Iris pigment epithelial cell (primary cell): ENCODE data around the gene NNAT.
"Not testable (repeated sequence)": the region's sequence is repeated elsewhere in the genome, so short reads cannot be mapped to it uniquely, and the experiment has no call there.

Experiments
- DNase-seq: peaks from one replicate; pipeline ENCODE4 v3.0.0-alpha.2; 2011; ENCODE audit warnings: low read depth

Gene NNAT, protein sequence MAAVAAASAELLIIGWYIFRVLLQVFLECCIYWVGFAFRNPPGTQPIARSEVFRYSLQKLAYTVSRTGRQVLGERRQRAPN

DNA sequence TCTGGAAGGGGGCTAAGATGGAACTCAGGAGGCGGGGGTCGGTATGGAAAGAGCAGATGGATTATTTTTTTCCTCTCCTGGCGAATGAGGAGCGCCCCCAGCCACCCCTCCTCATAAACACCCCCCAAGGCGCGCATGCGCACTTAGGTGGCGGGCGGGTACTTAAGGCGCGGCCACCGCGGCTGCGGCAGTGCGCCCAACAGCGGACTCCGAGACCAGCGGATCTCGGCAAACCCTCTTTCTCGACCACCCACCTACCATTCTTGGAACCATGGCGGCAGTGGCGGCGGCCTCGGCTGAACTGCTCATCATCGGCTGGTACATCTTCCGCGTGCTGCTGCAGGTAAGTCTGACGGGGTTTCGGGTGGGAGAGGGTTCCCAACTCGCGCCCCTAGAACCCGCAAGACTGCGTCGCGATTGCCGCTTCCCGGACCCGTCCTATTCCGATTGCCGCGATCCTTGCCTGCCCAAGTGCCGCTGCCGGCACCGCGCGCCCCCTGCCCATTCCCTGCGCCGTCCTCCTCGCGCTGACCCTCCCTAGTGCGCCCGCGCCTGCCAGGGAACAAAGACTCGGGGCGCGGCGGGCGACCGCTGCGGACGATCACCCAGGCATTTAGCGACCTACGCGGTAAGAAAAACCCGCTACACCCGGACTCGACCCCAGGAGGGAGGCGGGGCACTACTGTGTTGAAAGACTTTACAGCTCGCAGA is at the start of gene NNAT:
NNAT (plus strand) TSS at position 190 of the 711 bp plus-strand sequence; CDS start at position 272, 82 bp downstream.
- DNase-seq: peak; percentile 23

DNA sequence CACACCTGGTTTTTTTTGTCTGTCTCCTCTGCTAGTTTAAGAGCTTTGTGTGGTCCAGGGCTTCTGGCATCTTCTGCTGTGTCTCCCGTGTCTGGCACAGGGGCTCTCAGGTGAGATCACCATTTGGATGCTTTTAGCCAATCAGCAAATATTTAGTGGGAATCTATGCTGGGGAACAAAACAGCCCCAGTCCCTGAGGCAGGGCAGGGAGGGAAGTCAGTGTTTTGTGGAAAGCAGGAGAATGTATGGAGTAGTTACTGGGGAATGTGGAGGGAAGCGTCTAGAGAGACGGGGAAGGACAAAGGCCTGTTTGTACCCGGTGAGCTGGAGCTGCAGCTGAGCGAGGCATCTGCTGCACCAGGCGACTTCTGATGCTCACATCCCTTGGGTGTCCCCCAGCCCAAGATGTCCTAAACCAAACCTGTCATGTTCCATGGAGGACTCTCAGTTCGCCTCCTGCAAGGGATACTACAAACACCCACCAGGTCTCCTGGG is 49.3 kb upstream of the NNAT start:
- no peak for DNase-seq

DNA sequence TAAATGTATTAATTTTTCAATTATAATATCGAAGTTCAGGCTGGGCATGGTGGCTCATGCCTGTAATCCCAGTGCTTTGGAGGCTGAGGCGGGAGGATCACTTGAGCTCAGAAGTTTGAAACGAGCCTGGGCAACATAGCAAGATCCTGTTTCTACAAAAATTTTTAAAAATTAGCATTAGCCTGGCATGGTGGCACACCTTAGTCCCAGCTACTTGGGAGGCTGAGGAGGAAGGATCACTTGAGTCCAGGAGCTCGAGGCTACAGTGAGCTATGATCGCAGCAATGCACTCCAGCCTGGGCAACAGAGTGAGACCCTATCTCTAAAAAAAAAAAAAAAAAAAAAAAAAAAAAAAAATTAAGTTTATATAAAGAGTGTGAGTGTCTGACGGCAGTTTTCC is 48.6 kb upstream of the NNAT start:
- not testable (repeated sequence) for DNase-seq

DNA sequence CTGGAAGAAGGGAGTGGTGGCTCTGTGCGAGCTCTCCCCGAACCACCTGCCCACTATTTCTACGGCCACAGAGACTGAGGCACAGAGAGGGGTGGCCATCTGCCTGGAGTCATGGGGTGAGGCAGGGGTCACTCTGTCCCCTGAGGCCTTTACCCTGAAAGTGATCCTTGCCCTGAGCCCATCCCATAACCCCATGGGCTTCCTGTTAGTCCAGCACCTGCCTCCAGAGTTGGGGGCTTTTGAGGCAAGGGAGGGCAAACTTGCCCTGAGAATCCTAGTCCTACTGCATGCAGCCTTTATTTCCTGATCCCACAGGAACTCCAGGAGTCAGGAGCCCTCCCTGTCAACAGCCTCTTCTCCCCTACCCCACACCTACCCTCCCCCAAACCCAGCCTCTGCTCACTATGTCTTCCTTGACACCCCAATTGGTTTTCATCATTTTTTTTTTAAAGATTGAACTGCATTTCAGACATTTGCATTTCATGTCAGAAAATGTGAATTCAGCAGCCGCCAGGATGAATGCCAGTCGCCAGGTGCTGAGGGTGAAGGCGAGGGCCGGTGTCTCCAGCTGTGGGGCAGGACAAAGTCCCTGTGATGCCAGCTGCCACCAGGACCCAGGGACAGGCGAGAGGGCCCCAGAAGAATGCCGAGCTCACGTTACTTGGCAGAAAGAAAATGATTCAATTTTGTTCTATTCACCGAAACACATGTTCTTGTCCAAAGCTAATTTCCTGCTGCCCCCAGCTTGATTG is 47.6 kb upstream of the NNAT start:
- no peak for DNase-seq

DNA sequence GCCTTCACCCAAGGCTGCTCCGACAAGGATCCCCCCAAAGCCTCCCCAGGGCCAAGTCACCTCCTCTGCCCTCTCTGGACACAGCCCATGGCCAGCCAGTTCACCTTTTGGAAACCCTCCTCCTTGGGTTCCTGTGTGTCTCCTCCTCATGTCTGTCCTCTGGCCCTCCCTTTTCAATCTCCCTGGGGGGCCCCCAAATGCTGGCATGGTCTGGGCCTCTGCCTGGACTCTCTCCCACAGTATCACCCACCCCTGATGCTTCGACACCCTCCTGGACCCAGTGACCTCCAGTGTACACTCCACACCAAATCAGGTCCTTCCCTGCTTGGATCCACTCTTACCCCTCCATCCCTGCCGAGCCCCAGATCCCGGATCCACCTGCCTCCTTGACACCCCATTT is 46.7 kb upstream of the NNAT start:
- DNase-seq: no peak

DNA sequence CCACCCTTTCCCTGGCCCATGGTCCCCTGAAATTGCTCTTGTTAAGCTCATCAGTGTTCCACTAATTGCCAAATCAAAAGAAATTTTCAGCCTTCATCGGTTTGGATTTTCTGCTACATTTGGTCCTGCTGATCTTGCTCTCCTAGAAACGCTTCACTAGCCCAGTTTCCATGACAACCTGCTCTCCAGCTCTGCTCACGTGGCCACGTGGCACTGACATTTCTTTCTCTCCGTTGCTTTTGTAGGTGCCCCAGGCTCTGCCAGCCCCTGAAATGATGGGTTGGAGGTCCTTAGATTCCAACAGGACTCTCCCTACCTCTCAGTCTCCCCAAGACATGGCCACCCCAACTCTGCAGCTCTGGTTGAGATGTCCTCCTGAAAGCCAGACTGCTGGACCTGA is 45.8 kb upstream of the NNAT start:
- no peak for DNase-seq

DNA sequence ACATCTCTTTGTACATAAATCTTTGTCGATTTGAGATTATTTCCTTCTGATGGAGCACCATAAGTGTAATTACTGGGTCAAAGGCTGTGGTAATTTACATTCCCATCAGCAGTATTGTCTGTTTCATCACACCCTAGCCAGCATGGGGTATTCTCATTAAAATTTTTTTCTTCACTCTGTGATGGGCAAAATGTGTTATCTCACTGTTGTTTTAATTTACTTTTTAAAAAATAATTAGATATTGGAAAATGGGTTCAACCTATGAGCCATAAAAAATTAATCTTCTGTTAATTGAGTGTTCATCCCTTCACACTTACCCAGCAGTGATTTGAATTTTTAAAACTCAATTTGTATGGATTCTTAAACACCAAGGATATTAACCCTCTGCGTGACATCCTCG is 44.0 kb upstream of the NNAT start:
- no peak for DNase-seq

DNA sequence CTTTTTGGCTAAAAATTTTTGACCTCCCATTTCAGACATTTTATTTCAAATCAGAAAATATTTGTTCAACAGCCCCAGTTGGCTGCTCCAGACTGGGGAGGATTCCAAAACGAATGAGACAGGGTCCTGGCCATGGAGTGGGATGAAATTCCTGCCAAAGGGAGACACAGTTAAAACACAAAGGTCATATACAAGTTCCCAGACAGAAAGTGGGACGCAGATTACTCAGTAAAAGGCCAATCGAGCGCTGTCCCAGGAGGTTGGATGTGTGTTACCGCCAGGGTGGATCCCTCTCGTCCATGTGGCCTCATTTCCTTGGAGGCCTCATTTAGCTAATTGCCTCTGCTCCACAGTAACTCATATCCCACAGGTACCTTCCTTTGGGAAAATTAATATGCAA is 41.8 kb upstream of the NNAT start:
- DNase-seq: no peak

DNA sequence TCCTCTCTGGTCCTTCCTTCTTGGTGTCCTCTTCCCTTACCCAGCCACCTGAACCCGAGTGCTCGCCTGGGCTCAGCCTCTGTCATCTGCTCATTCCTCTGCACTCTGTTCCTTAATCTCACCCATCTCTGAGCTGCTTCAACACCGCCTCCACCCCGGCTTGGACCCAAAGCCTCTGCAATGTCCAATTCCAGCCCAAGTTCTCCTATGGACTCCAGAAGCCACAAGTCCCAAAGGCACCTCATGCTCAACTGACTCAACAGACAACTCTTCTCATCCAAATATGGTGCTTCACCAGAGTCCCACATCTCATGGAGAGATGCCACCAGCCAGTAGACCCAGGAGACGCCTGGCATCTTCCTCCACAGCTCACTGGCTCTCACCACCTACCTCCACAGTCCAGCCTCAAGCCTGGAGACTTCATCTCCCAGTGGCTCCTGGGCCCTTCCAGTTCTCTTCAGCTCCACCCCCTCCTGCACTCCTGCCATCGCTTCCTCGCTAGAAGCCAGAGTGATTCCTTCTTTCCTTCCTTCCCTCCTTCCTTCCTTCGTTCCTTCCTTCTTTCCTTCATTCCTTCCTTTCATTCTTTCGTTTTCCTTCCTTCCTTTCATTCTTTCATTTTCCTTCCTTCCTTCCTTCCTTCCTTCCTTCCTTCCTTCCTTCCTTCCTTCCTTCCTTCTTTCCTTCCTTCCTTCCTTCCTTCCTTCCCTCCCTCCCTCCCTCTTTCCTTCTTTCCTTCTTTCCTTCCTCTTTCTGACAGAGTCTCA is 40.9 kb upstream of the NNAT start:
- DNase-seq: no peak

DNA sequence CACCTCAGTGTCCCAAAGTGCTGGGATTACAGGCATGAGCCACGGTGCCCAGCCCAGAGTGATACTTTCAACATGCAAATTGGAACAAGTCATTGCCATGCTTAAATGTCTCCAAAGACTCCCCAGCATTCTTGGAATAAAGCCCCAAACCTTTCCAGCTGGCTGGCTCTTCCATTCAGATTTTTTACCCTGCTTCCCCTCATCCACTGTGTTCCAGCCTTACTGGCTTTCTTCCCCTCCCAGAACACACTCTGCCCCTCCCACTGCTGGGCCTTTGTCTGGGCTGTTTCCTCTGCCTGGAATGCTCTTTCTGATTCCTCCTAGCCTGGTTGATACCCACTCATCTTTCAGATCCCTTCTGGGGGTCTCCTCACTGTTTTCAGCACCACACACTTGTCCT is 40.1 kb upstream of the NNAT start:
- no peak for DNase-seq

DNA sequence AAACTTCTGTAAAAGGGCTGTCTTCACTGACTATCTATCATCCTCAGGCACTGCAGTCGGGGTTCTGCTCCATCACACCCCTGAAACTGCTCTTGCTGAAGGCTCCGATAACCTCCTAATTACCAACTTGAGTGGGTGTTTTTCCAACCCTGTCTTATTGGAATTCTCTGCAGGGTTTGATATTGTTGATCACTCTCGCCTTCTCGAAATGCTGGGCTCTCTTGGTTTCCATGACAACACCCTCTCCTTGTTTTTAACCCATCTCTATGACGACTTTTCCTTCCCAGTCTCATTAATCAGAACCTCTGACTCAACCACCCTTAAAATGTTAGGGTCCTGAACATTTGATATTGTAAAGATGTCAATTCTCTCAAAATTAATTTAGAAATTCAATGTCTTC is 39.4 kb upstream of the NNAT start:
- no peak for DNase-seq

DNA sequence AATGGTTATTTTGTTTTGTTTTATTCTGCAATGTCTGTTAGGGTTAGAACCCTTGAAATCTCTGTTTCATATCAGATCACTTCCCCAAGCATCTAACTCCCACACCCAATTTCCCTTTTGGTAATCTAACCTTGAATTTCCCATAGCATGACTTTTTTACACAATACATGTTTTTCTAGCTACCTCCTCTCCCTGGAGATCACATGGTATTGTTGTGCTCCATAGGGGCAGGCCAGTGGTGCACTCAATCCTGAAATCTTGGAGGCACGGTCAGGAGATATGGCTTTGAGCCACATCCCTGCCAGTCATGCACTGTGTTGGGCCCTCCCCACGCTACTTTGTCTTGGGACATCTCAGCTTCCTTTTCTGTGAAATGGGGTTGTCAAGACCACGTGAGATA is 36.7 kb upstream of the NNAT start:
- no peak for DNase-seq

DNA sequence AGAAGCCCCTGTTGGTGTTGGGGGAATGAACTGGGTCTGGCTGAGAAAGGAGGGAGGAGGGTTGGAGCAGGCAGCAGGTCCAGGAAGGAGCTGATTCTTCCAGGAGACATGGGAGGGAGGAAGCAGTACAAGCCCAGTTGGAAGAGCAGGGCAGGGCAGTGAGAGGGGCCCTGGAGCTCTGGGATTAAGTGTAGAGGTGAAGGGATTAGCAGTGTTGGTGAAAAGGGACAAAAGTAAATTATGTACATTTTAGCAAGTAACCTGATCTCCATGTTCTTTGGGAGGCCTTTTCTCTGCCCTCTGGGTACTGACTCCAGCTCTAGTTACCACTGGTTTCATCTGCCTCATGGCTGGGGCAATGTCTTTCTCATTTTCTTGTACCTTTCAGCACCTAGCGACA is 34.8 kb upstream of the NNAT start:
- not testable (repeated sequence) for DNase-seq

DNA sequence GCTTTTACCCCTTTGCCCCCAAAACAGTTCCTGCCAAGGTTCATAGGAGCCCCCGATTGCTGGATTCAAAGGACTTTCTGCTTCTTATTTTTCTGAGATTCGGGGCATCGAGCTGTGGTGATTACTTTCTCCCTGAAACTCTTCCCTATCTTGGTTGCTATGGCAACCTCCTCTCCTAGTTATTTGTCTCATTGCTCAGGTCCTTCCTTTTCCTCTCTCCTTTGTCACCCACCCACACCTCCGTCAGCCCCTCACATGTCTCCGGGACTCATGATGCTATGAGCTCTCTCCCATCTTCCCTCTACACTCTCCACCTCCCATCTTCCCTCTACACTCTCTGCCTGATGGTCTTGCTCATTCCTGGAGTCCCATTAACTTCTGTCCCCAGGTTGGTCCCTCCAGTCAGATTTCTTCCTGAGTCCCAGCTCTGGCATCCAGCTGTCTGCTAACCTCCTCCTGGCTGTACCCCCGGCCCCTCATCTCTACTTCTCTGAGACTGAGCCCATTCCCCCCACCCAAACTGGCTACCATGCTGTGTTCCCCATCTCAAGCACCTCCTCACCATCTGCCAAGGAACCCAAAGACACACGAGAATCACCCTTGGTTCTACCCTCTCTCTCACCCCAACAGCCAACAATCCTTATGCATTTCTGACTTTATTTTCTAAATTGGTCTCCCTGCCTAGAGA is 30.2 kb upstream of the NNAT start:
- no peak for DNase-seq

DNA sequence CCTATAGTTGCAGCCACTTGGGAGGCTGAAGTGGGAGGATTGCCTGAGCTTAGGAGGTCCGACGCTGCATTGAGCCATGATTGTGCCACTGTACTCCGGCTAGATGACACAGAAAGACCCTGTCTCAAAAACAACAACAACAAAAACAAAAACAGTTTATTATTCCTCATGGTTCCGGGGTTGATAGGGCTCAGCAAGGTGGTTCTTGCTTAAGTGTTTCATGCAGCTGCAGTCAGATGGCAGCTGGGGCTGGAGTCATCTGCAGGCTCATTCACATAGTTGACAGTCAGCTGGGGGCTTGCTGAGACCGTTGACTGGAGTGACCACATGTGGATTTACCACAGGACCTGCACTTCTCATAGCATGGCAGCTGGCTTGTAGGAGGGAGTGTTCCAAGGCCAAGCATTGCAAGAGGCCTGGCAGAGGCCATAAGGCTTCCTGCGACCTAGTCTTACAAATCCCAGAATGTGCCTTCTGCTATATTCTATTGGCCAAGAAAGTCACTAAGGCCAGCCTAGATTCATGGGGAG is 28.9 kb upstream of the NNAT start:
- no peak for DNase-seq

DNA sequence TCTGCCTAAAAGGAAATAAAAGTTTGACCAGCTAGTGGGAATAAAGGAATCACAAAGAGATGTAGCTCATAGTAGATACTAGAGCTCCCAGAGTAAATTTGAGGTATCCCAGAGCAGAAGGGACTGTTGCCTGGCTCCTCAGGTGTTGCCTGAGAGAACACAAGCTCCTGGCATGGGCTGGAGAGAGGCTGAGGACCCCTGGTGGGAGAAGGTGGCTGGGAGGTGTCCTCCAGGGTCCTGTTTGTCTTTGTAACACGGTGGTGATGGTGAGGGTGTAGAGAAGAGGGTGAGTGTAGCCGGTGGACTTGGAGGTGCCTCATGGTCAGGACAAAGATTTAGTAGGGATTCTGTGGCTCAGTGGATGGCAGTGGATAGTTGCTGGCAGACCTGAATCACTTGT is 28.1 kb upstream of the NNAT start:
- no peak for DNase-seq

DNA sequence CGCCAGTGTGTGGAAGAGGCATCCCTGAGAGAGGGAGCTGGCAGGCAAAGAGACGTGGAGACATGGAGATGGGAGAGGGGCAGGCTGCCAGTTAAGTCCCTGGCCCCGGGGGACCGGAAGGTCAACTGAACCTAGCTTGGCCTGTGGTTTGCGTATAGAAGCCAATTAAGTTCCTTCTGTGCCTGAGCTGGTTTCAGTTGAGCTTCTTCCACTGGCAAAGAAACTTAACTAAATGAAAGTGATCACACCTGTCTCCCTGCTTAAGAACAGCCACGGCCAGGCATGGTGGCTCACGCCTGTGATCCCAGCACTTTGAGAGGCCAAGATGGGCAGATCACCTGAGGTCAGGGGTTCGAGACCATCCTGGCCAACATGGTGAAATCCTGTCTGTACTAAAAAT is 26.7 kb upstream of the NNAT start:
- DNase-seq: no peak

DNA sequence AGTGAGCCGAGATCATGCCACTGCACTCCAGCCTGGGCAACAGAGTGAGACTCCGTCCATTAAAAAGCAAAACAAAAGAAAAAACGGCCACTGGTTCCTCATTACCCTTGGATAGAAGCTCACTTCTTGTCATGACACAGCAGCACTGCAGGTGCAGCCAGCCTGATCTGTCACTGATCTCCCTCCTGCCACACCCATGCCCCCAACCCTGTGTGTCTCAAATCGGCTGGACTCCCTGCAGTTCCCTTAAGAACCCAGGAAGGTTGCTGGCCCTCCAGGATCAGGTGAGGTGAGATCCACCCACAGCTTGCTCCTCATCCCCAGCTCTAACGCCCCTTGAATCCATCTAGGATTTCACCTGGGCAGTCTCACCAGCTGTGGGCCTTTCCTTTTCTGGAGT is 26.3 kb upstream of the NNAT start:
- DNase-seq: no peak

DNA sequence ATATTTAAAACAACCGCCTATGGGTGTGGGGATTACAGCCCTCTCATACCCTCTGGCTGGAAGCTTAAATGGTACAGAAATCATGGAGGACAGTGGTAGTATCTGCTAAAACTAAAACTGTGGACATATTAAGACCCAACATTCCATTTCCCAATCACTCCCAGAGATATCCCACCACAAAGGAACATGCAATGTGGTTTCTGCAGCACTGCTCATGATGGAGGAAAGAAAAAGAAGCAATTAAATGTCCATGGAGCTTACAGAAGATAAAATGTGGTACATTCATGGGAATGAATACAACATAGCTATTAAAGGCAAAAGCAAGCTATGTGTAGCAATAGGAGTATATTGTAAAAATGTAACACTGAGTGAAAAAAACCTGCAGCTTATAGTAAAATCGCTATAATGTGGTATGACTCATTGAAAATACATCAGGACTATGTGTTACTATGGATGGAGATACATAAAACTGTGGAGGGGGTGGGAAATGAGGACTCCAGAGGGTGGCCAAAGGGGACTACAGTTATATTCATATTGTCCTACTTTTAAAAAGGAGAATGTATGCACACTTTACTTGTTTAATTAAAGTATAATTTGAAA is 22.9 kb upstream of the NNAT start:
- DNase-seq: peak; percentile 16

DNA sequence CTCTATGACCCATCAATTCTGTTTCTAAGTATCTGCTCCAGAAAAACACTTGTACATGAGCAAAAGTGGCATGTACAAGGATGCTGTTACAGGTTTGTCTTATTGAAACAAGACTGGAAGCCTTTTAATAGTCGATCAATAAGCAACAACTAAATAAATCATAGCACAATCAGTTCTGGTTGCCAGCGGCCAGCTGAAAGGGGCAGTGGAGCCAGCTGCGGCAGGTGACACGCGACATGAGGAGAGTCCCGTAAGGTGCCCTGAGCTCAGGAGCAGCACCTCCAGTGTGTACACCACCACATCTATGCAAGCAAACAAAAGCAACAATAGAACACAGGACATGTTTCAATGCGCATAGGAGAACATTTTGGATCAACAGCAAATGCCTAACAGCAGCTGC is 20.7 kb upstream of the NNAT start:
- DNase-seq: no peak

DNA sequence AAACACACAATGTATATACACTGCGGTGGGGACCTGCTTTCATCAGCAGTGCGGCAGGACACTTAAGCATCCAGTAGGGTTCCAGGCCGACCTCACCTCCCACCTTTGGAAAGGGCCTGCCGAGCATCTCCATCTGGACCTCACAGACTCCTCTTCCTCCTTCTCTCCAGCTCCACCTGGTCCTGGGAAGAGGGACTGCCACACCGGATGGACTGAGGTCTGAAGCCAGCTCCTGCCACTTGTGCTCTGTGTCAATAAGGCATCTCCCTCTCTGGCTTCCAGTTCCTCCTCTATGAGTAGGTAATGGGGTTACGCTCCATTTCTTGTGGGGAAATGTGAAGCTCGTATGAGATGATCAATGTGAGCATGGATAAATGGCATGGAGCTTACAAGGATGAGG is 19.1 kb upstream of the NNAT start:
- no peak for DNase-seq
